T-helper 1 cell treated with Interleukin-12 subunit alpha and Interleukin-12 subunit beta and Interleukin-4 antibody, amounts not matched to agents 30 μg/mL and 1 μg/mL, for 36 hours (primary cell): ENCODE results near the gene SHC3.
A peak's percentile ranks its signal among the peaks of the same experiment; 100 is the strongest.

Source experiments
- H3K27ac Mint-ChIP-seq: one replicate; pipeline ENCODE4 v1.8.0; 2021; ENCODE audit warnings: mild to moderate bottlenecking, mixed read lengths
- H3K27me3 Mint-ChIP-seq: one replicate; pipeline ENCODE4 v1.8.0; 2021; ENCODE audit warnings: low read depth, mixed read lengths
- H3K36me3 Mint-ChIP-seq: one replicate; pipeline ENCODE4 v1.8.0; 2021; ENCODE audit warnings: low read depth, mixed read lengths
- H3K4me1 Mint-ChIP-seq: one replicate; pipeline ENCODE4 v1.8.0; 2021; ENCODE audit warnings: low read depth, mixed read lengths
- H3K4me3 Mint-ChIP-seq: one replicate; pipeline ENCODE4 v1.8.0; 2021; ENCODE audit warnings: mild to moderate bottlenecking, moderate library complexity, mixed read lengths
- H3K9me3 Mint-ChIP-seq: one replicate; pipeline ENCODE4 v1.8.0; 2021; ENCODE audit warnings: mixed read lengths

The SHC3 gene

DNA sequence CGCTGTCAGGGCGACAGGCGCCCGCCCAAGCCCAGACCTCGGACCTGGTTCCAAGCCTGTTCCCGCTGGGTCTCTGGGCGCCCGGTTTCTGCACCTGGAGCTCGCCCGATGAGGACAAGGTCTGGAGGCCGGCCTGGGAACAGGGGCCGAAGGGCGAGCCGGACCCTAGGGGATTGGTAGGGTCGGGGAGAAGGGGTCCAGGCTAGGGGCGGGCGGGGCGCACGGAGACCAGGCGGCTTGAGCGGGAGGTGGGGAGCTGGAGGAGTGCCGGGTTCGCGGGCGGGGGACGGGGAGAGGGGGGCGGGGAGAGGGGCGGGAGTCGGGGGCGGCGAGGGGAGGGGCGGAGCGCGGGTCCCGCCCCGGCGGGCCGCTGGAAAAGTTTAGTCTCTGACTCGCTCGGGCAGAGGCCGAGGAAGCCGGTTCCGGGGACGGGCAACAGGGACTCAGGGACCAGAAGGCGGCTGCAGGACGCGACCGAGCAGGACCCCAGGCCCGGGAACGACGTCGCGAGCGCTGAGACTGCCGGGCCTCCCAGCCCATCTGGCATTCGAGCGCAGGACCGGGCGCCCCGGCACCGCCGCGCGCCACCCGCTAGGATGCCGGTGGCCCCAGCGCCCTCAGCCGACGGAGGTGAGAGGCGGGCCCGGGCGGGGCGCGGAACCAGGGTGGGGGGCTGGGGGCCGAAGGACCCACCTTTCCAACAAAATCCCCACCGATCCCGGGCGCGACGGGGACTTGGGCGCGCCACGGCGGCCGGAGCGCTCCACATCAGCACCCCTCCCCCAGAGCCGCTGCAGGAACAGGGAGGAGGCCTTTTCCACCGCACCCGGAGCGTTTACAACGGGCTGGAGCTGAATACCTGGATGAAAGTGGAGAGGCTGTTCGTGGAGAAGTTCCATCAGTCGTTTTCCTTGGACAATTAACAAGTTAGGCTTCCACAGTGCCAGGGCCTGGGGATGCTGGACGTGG lies 187.3 kb downstream of the SHC3 start, which contains the start of gene S1PR3:
Gene S1PR3 (plus strand): TSS at position 403 of the 969 bp plus-strand sequence. CDS start 9,733 bp downstream, outside the sequence.
- H3K9me3 Mint-ChIP-seq: no peaks in the 10 kb centered on the region
- H3K36me3 Mint-ChIP-seq: no peaks in the 10 kb centered on the region
- H3K27ac Mint-ChIP-seq: peak within 1 kb of the TSS; percentile 59
- H3K4me1 Mint-ChIP-seq: peaks cover 14% of the 10 kb centered on the region
- H3K4me3 Mint-ChIP-seq: peak within 1 kb of the TSS; percentile 13
- H3K27me3 Mint-ChIP-seq: peaks cover 55% of the 10 kb centered on the region

DNA sequence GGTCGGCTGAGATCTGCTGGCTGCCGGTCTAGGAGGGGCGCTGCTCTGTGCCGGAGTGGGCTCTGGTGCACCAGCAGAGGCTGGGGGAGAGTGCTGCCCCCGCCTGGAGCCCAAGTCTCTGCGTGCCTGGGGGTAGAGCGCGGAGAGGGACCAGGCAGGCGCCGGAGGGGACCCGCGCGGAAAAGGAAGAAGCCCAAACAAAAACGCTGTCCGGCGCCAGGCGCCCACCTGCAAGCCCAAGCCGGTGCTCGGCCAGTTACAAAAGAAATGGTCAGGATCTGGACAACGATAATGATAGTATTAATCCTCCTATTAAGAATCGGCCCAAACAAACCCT lies 187.9 kb downstream of the SHC3 start:
- H3K27me3 Mint-ChIP-seq: peaks cover 55% of the 10 kb centered on the region
- H3K36me3 Mint-ChIP-seq: no peaks in the 10 kb centered on the region
- H3K4me1 Mint-ChIP-seq: peaks cover 14% of the 10 kb centered on the region
- no peaks in the 10 kb centered on the region for H3K9me3 Mint-ChIP-seq
- no peak overlapping the region for H3K4me3 Mint-ChIP-seq
- H3K27ac Mint-ChIP-seq: no peak overlapping the region

- Mint-ChIP-seq H3K9me3 (no peaks in the 10 kb centered on the region), H3K4me3 (no peak overlapping the region), H3K36me3 (no peaks in the 10 kb centered on the region), H3K4me1 (peaks cover 14% of the 10 kb centered on the region), H3K27me3 (peaks cover 56% of the 10 kb centered on the region), H3K27ac (peak overlapping the region; percentile 59)
Measured at GRCh38 chr9:88990041-88990728, 188.4 kb downstream of the SHC3 start.

- H3K4me1 Mint-ChIP-seq: peaks cover 14% of the 10 kb centered on the region
- peak overlapping the region; percentile 71 for H3K4me3 Mint-ChIP-seq
- H3K27me3 Mint-ChIP-seq: peaks cover 53% of the 10 kb centered on the region
- H3K27ac Mint-ChIP-seq: peak overlapping the region; percentile 64
- no peaks in the 10 kb centered on the region for H3K36me3 Mint-ChIP-seq
- H3K9me3 Mint-ChIP-seq: no peaks in the 10 kb centered on the region
Measured at GRCh38 chr9:88988796-88989641, 189.6 kb downstream of the SHC3 start.

GRCh38 chr9:88987661-88988060 lies 191.0 kb downstream of the SHC3 start:
- Mint-ChIP-seq H3K4me3 (no peak overlapping the region), H3K27ac (no peak overlapping the region), H3K9me3 (no peaks in the 10 kb centered on the region), H3K4me1 (peaks cover 14% of the 10 kb centered on the region), H3K27me3 (peaks cover 45% of the 10 kb centered on the region), H3K36me3 (no peaks in the 10 kb centered on the region)

DNA sequence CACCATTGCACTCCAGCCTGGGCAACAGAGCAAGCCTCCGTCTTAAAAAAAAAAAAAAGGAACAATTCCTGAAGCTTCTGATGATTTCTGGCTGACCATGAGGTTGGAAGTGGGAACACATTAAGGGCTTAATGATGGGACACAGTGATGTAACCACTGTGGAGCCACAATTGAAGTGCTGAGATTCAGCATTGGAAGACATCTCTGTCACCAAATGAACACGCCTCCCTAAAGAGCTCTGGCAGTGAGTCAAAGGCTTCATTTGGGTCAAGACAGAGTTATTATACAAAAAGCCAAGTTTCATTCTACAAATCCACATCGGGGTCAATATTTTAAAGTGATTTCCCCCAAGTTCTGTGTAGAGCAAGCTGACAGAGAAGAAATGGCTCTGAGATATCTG lies 191.8 kb downstream of the SHC3 start:
- peaks cover 3% of the 10 kb centered on the region for H3K9me3 Mint-ChIP-seq
- H3K27me3 Mint-ChIP-seq: peaks cover 36% of the 10 kb centered on the region
- no peak overlapping the region for H3K4me3 Mint-ChIP-seq
- H3K27ac Mint-ChIP-seq: no peak overlapping the region
- no peaks in the 10 kb centered on the region for H3K36me3 Mint-ChIP-seq
- H3K4me1 Mint-ChIP-seq: peaks cover 14% of the 10 kb centered on the region

DNA sequence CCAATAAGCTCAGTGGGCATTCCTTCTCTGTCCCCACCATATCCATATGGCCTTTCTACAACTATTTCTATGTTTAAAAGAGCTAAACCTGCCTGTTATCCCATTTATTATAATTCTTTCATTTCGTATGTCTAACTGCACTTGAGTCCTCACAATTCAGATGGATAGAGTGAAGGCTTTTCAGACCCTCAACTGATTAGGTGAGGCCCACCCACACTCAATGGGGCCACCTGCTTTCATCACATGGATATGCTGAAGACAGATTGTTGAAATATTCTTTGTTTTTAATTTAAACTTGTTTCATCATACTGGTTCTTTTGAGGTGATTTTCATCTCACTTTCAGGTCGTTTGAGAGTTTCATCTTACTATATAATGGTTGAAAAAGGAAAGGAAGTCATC lies 193.0 kb downstream of the SHC3 start:
- Mint-ChIP-seq H3K36me3 (no peaks in the 10 kb centered on the region), H3K27me3 (peaks cover 36% of the 10 kb centered on the region), H3K9me3 (peaks cover 7% of the 10 kb centered on the region), H3K4me1 (peaks cover 14% of the 10 kb centered on the region), H3K27ac (no peak overlapping the region), H3K4me3 (no peak overlapping the region)

DNA sequence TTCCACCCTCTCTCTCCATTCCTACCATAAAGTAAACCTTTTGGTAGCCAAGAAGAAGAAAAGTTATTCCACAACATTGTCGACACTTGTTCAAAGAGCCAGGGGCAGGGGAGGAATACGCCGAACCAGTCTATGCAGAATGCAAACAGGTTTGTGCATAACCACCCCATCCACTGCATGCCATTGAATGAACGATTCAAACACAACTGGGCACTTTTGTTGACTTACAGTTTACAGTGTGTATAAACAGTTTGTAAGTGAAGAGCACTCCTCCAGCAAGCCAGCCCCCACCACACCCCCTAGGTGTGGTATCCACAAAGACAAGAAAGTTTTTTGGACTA lies 194.1 kb downstream of the SHC3 start:
- Mint-ChIP-seq H3K27ac (no peak overlapping the region), H3K9me3 (peaks cover 7% of the 10 kb centered on the region), H3K4me1 (peaks cover 10% of the 10 kb centered on the region), H3K36me3 (no peaks in the 10 kb centered on the region), H3K4me3 (no peak overlapping the region), H3K27me3 (peaks cover 27% of the 10 kb centered on the region)

- H3K4me3 Mint-ChIP-seq: no peak overlapping the region
- peaks cover 7% of the 10 kb centered on the region for H3K9me3 Mint-ChIP-seq
- no peaks in the 10 kb centered on the region for H3K36me3 Mint-ChIP-seq
- peaks cover 5% of the 10 kb centered on the region for H3K4me1 Mint-ChIP-seq
- no peak overlapping the region for H3K27ac Mint-ChIP-seq
- peaks cover 23% of the 10 kb centered on the region for H3K27me3 Mint-ChIP-seq
Measured at GRCh38 chr9:88983865-88984542, 194.6 kb downstream of the SHC3 start.

DNA sequence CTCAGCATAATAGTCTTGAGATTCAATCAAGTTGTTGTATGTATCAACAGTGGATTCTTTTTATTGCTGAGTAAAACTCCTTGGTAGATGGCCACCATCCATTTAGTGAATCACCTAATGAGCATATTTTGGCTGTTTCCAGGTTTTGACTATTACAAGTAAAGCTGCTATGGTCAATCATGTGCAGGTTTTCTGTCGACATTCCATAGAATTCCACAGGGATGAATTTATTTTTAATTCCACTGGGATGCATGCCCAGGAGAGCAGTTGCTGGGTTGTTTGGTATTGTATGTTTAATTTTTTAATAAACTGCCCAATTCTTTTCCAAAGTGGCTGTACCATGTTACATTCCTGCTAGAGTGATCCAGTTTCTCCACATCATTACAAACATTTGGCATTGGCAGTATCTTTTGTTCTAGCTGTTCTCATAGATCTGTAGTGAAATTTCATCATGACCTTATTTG lies 197.8 kb downstream of the SHC3 start:
- Mint-ChIP-seq H3K9me3 (peaks cover 7% of the 10 kb centered on the region), H3K27ac (no peak overlapping the region), H3K36me3 (no peaks in the 10 kb centered on the region)

GRCh38 chr9:88979791-88980190 lies 198.8 kb downstream of the SHC3 start:
- no peaks in the 10 kb centered on the region for H3K36me3 Mint-ChIP-seq
- no peaks in the 10 kb centered on the region for H3K4me1 Mint-ChIP-seq
- H3K4me3 Mint-ChIP-seq: no peak overlapping the region
- peaks cover 7% of the 10 kb centered on the region for H3K9me3 Mint-ChIP-seq
- peaks cover 12% of the 10 kb centered on the region for H3K27me3 Mint-ChIP-seq
- H3K27ac Mint-ChIP-seq: no peak overlapping the region

More for the DNA sequence above, 197.8 kb downstream of the SHC3 start:
- H3K27me3 Mint-ChIP-seq: peaks cover 16% of the 10 kb centered on the region
- no peak overlapping the region for H3K4me3 Mint-ChIP-seq
- no peaks in the 10 kb centered on the region for H3K4me1 Mint-ChIP-seq

- Mint-ChIP-seq H3K27me3 (peaks cover 12% of the 10 kb centered on the region), H3K4me3 (no peak overlapping the region), H3K4me1 (no peaks in the 10 kb centered on the region), H3K36me3 (no peaks in the 10 kb centered on the region), H3K9me3 (peaks cover 7% of the 10 kb centered on the region), H3K27ac (no peak overlapping the region)
Measured at GRCh38 chr9:88979021-88979420, 199.6 kb downstream of the SHC3 start.

- Mint-ChIP-seq H3K9me3 (peaks cover 7% of the 10 kb centered on the region), H3K4me1 (no peaks in the 10 kb centered on the region), H3K4me3 (no peak overlapping the region), H3K27ac (no peak overlapping the region), H3K36me3 (no peaks in the 10 kb centered on the region), H3K27me3 (peaks cover 9% of the 10 kb centered on the region)
Measured at GRCh38 chr9:88978034-88978433, 200.6 kb downstream of the SHC3 start.

DNA sequence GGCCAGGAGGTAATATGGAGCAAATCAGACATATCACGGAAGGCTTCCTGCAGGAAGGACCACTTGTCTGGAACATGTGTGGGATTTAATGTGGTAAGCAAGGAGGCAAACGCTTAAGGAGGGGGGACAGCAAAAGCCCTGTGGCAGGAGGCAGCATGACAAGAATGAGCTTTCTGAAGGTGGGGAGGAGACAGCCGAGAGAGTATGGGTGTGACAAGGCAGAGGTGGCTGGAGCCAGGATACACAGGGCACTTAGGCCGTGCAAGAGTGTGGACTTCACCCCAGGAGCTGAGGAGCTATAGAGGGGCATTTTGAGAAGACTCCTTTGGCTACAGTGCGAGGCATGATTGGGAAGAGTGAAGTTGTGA lies 201.7 kb downstream of the SHC3 start:
- H3K27ac Mint-ChIP-seq: no peak overlapping the region
- no peaks in the 10 kb centered on the region for H3K4me1 Mint-ChIP-seq
- peaks cover 9% of the 10 kb centered on the region for H3K27me3 Mint-ChIP-seq
- no peak overlapping the region for H3K4me3 Mint-ChIP-seq
- H3K9me3 Mint-ChIP-seq: peaks cover 4% of the 10 kb centered on the region
- H3K36me3 Mint-ChIP-seq: no peaks in the 10 kb centered on the region
